IMR-90 (cell line): ENCODE data around the gene CPEB1. TPM values are rescaled to one million over a fixed set of nuclear protein-coding genes. Genes with fewer than 3 reads are reported as not detected.

Source experiments
- ATAC-seq: fragments of 200-7000 bp; cut with Tn5 transposase; 2 replicates; pipeline ENCODE4 v1.9.1; 2020; ENCODE audit warnings: low read depth, mild to moderate bottlenecking, moderate library complexity
- BruUV-seq: library from RNA; stranded (reverse); fragments of 400-500 nt; replicated peaks from 2 replicates; lab custom pipeline; 2021; lab: Mats Ljungman, UMichigan
- CTCF ChIA-PET: fragments of 300-600 bp; formaldehyde crosslinking; extraction: SDS; loops from one replicate; lab custom pipeline; 2021; ENCODE audit warnings: antibody characterized with exemption; lab: Yijun Ruan, JAX
- POLR2A ChIA-PET: fragments of 300-600 bp; sonication (Branson Sonifier 250); formaldehyde crosslinking; loops from one replicate; lab custom pipeline; 2022; ENCODE audit warnings: antibody characterized with exemption; ENCODE audit not compliant: unreplicated experiment; lab: Charles Lee
- DNase-seq: peaks from one replicate; pipeline ENCODE4 v3.0.0; 2013
- H2AFZ ChIP-seq: replicated peaks from 2 replicates; pipeline ENCODE3; 2013; ENCODE audit warnings: low read length, mild to moderate bottlenecking; ENCODE audit not compliant: poor library complexity
- H2AK5ac ChIP-seq: 2 replicates; pipeline ENCODE4 v1.6.1; 2013; ENCODE audit warnings: low read depth, low read length, inconsistent platforms
- H2AK9ac ChIP-seq: replicated peaks from 2 replicates; pipeline ENCODE3; 2013; ENCODE audit warnings: mild to moderate bottlenecking, low read depth, low read length, moderate library complexity; ENCODE audit not compliant: poor library complexity
- H2BK120ac ChIP-seq: 2 replicates; pipeline ENCODE4 v1.6.1; 2013; ENCODE audit warnings: low read depth, low read length, inconsistent platforms
- H2BK15ac ChIP-seq: 3 replicates; pipeline ENCODE4 v1.6.1; 2013; ENCODE audit warnings: low read depth, low read length, inconsistent platforms
- H2BK20ac ChIP-seq: 2 replicates; pipeline ENCODE4 v1.6.1; 2013; ENCODE audit warnings: low read depth, mild to moderate bottlenecking, inconsistent platforms, low read length, moderate library complexity
- H2BK5ac ChIP-seq: 2 replicates; pipeline ENCODE4 v1.6.1; 2013; ENCODE audit warnings: mild to moderate bottlenecking, low read depth, low read length, inconsistent platforms; ENCODE audit not compliant: poor library complexity, severe bottlenecking
- H3K14ac ChIP-seq: replicated peaks from 2 replicates; pipeline ENCODE4 v1.6.1; 2013; ENCODE audit warnings: low read depth, low read length, inconsistent platforms
- H3K18ac ChIP-seq: 2 replicates; pipeline ENCODE4 v1.6.1; 2013; ENCODE audit warnings: low read depth, low read length, control low read depth
- H3K23ac ChIP-seq: 2 replicates; pipeline ENCODE4 v1.6.1; 2013; ENCODE audit warnings: low read depth, low read length, inconsistent platforms
- H3K27ac ChIP-seq: 2 replicates; pipeline ENCODE4 v1.5.1; 2013; ENCODE audit warnings: mild to moderate bottlenecking, control low read depth, low read length; ENCODE audit not compliant: insufficient read depth
- H3K27me3 ChIP-seq: 2 replicates; pipeline ENCODE4 v1.6.1; 2013; ENCODE audit warnings: low read length; ENCODE audit not compliant: control insufficient read depth, insufficient read depth
- H3K36me3 ChIP-seq: 2 replicates; pipeline ENCODE4 v1.6.1; 2013; ENCODE audit warnings: low read length, mixed read lengths; ENCODE audit not compliant: control insufficient read depth, insufficient read depth
- H3K4ac ChIP-seq: 2 replicates; pipeline ENCODE4 v1.6.1; 2013; ENCODE audit warnings: low read depth, low read length, inconsistent platforms
- H3K4me1 ChIP-seq: 2 replicates; pipeline ENCODE4 v1.6.1; 2013; ENCODE audit warnings: low read length, mixed read lengths; ENCODE audit not compliant: control insufficient read depth, insufficient read depth
- H3K4me2 ChIP-seq: 2 replicates; pipeline ENCODE4 v1.6.1; 2013; ENCODE audit warnings: low read depth, mild to moderate bottlenecking, control low read depth, low read length, moderate library complexity
- H3K4me3 ChIP-seq: 2 replicates; pipeline ENCODE4 v1.5.1; 2013; ENCODE audit warnings: low read depth, mild to moderate bottlenecking, control low read depth, low read length, moderate library complexity; ENCODE audit not compliant: insufficient read depth
- H3K56ac ChIP-seq: 2 replicates; pipeline ENCODE4 v1.6.1; 2013; ENCODE audit warnings: low read length, inconsistent platforms; ENCODE audit not compliant: insufficient read depth; ENCODE audit errors: extremely low read depth
- H3K79me1 ChIP-seq, 2 experiments: 2 replicates each; pipeline ENCODE4 v1.6.1; 2013; ENCODE audit warnings: low read length in 2 of 2, inconsistent platforms in 1 of 2, low read depth in 1 of 2
- H3K9ac ChIP-seq: 2 replicates; pipeline ENCODE4 v1.6.1; 2013; ENCODE audit warnings: low read depth, low read length, control low read depth
- H3K9me1 ChIP-seq: 2 replicates; pipeline ENCODE4 v1.6.1; 2013; ENCODE audit warnings: low read length, inconsistent platforms; ENCODE audit not compliant: insufficient read depth
- H3K9me3 ChIP-seq: 2 replicates; pipeline ENCODE4 v1.6.1; 2013; ENCODE audit warnings: low read length; ENCODE audit not compliant: control insufficient read depth, insufficient read depth
- H4K20me1 ChIP-seq: 2 replicates; pipeline ENCODE4 v1.6.1; 2013; ENCODE audit warnings: low read length, inconsistent platforms; ENCODE audit not compliant: insufficient read depth
- H4K5ac ChIP-seq: 2 replicates; pipeline ENCODE4 v1.6.1; 2013; ENCODE audit warnings: mild to moderate bottlenecking, low read depth, low read length, control low read depth
- H4K8ac ChIP-seq, 2 experiments: 2 replicates each; pipeline ENCODE4 v1.6.1; 2013; ENCODE audit warnings: low read depth in 2 of 2, low read length in 2 of 2, control low read depth in 1 of 2, inconsistent platforms in 1 of 2
- H4K91ac ChIP-seq: 2 replicates; pipeline ENCODE4 v1.6.1; 2013; ENCODE audit warnings: low read depth, low read length, inconsistent platforms; ENCODE audit not compliant: insufficient read depth
- BHLHE40 ChIP-seq: fragments of 150-350 bp; IDR thresholded peaks from 2 replicates; pipeline ENCODE4 v1.6.1; 2016; ENCODE audit warnings: mild to moderate bottlenecking, low read depth, low read length
- CEBPB ChIP-seq: IDR thresholded peaks from 2 replicates; pipeline ENCODE4 v1.6.1; 2012; ENCODE audit warnings: low read depth, low read length, improper control_type of control experiment
- CHD1 ChIP-seq: IDR thresholded peaks from 2 replicates; pipeline ENCODE4 v1.6.1; 2012; ENCODE audit warnings: low read depth, low read length, improper control_type of control experiment
- MAFK ChIP-seq: IDR thresholded peaks from 2 replicates; pipeline ENCODE4 v1.6.1; 2012; ENCODE audit warnings: low read depth, low read length, improper control_type of control experiment
- MAZ ChIP-seq: IDR thresholded peaks from 2 replicates; pipeline ENCODE4 v1.6.1; 2012; ENCODE audit warnings: low read depth, mild to moderate bottlenecking, low read length, improper control_type of control experiment, moderate library complexity, borderline replicate concordance
- NFE2L2 ChIP-seq: fragments of 150-350 bp; IDR thresholded peaks from 2 replicates; pipeline ENCODE4 v1.6.1; 2016; ENCODE audit warnings: low read depth, mild to moderate bottlenecking, low read length
- RFX5 ChIP-seq: IDR thresholded peaks from 2 replicates; pipeline ENCODE4 v1.8.0; 2012; ENCODE audit warnings: low read depth, mild to moderate bottlenecking, low read length, moderate library complexity
- SMC3 ChIP-seq: fragments of 150-350 bp; IDR thresholded peaks from 2 replicates; pipeline ENCODE4 v1.6.1; 2016; ENCODE audit warnings: low read depth, mild to moderate bottlenecking, antibody characterized with exemption, low read length, moderate library complexity
- WGBS, 2 experiments: methylation state at CpG; one replicate each; pipeline versions ENCODE4 v1.1.5 to v1.1.7; 2013; ENCODE audit warnings: missing lambda C conversion rate in 2 of 2; ENCODE audit not compliant: insufficient read length in 1 of 2; ENCODE audit errors: extremely low coverage in 2 of 2; 5-methylcytosine and 5-hydroxymethylcytosine counted together
- dilution Hi-C: fragments of 300-500 bp; cut with HindIII; formaldehyde crosslinking; loops from one replicate; pipeline ENCODE4 v1.14.3; 2018; ENCODE audit warnings: low sequenced_read_pairs; ENCODE audit not compliant: unreplicated experiment
- in situ Hi-C: fragments of 300-500 bp; cut with MboI; formaldehyde crosslinking; loops from 3 replicates; pipeline ENCODE4 v1.14.3; 2019; ENCODE audit warnings: low sequenced_read_pairs, inconsistent platforms, mixed read lengths
- intact Hi-C: fragments of 100-400 bp; cut with micrococcal nuclease; formaldehyde crosslinking; loops from 2 replicates; pipeline ENCODE4 v1.10.0; 2022
- polyA plus RNA-seq, 3 experiments: library from polyadenylated mRNA; depleted of rRNA; stranded (reverse); fragments of >200 nt; gene quantifications; 2 replicates each; pipeline ENCODE4 v1.2.3, GENCODE V29; 2012; ENCODE audit warnings: low replicate concordance in 1 of 3
- total RNA-seq: library from RNA; depleted of rRNA; stranded (reverse); fragments of >200 nt; gene quantifications from 2 replicates; pipeline ENCODE4 v1.2.3, GENCODE V29; 2012

Gene CPEB1
- total and polyA plus RNA-seq, 2 of the 4 experiments (the other 2 are of a cell fraction), result 8.9 to 12.5 TPM

DNA sequence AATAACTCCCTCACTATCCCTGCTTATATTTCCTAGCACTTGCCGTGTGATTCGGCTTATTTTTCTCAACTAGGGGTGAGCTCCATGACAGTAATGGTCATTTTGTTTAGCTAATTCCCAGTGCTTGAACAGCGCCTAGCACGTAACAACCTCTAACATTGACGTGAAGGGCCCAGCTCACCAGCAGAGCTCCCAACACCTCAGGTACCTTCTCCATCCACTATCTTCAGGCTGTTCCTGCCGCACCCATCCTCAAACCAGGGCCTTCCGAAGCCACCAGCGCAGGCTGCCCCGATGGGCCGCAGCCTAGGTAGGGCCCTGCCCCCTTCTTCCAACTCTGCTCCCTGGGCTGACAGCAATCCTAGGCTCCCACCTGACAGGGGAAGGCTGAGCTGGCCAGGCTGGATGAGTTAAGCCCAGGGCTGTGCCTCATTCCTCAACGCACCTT lies 106.2 kb downstream of the CPEB1 start:
- Histone ChIP-seq H3K18ac (peak overlapping the region; percentile 62), H3K4ac (peak overlapping the region; percentile 78), H3K27ac (peak overlapping the region; percentile 89), H2BK5ac (peak overlapping the region; percentile 83), H2AFZ (peak overlapping the region; percentile 95), H2BK20ac (no peak overlapping the region), H3K36me3 (peaks cover 31% of the 10 kb centered on the region), H4K8ac (peak overlapping the region; percentile 88 to 93), H4K5ac (peak overlapping the region; percentile 63), H3K14ac (peak overlapping the region; percentile 90), H3K9me1 (no peaks in the 10 kb centered on the region), H3K23ac (peak overlapping the region; percentile 61), H3K79me1 (peaks cover 34 to 46% of the 10 kb centered on the region in 2 experiments), H3K27me3 (no peaks in the 10 kb centered on the region), H2AK5ac (peak overlapping the region; percentile 50), H3K4me3 (peak overlapping the region; percentile 75), H3K9me3 (no peaks in the 10 kb centered on the region), H4K20me1 (peaks cover 43% of the 10 kb centered on the region), H3K4me2 (peak overlapping the region; percentile 93), H4K91ac (peak overlapping the region; percentile 84), H3K9ac (peak overlapping the region; percentile 86), H2AK9ac (peak overlapping the region; percentile 68), H2BK120ac (peak overlapping the region; percentile 26; the same call in 1 of the 2 replicates), H3K56ac (peak overlapping the region; percentile 93), H3K4me1 (peaks cover 6% of the 10 kb centered on the region), H2BK15ac (no peak overlapping the region; the same call in 2 of the 3 replicates)
- intact Hi-C loops, result loop anchor here (1.0 to 10.0 kb wide), 4 partner anchors 106 to 460 kb away; partner anchors contain the start of genes AP3B2 and CPEB1
- DNase-seq (peak; percentile 38), ATAC-seq (peak; percentile 2; the same call in 1 of the 2 replicates)
- 33% methylated on average over 7 of the region's 11 CpGs; no CpG with 5 or more reads in 1 of the 2 experiments for WGBS, 2 experiments
- POLR2A ChIA-PET, result interaction anchor here (0.6 kb wide), 2 partner anchors 34 to 455 kb away, joined by 3 read pairs; no protein-coding TSS in a partner anchor
- TF ChIP-seq RFX5 (no peak), SMC3 (no peak), CHD1 (no peak), MAFK (no peak), CEBPB (no peak), BHLHE40 (no peak), NFE2L2 (no peak), MAZ (no peak)
- BruUV-seq, result TSS peak; percentile 92
- in situ Hi-C loops, result no loop called here
- CTCF ChIA-PET, result interaction anchor here (1.2 to 1.9 kb wide), 2 partner anchors 10 to 15 kb away, joined by 3 to 6 read pairs; no protein-coding TSS in a partner anchor
- dilution Hi-C loops, result no loop called here
